ENCODE data around the gene OR2B2. TPM values are rescaled to one million over a fixed set of nuclear protein-coding genes. Genes with fewer than 3 reads are reported as not detected.

The OR2B2 gene
- total RNA-seq, 1 experiment from 2014 or later: not detected

- Histone ChIP-seq H3K27me3 (replicated peaks; ENCODE audit: insufficient read depth, low read depth, low read length, poor library complexity) (no peaks in the 10 kb centered on the region), H3K9me3 (ENCODE audit: low read depth, low read length, poor library complexity, severe bottlenecking) (no peaks in the 10 kb centered on the region), H3K27ac (ENCODE audit: low read depth, low read length, poor library complexity, severe bottlenecking) (peak overlapping the region; percentile 37), H3K4me3 (ENCODE audit: low read depth, low read length, poor library complexity, severe bottlenecking) (no peak overlapping the region), H3K36me3 (ENCODE audit: insufficient read depth, low read length, poor library complexity, severe bottlenecking) (no peaks in the 10 kb centered on the region), H3K4me1 (ENCODE audit: insufficient read depth, low read length, poor library complexity, severe bottlenecking) (no peaks in the 10 kb centered on the region)
- DNase-seq (ENCODE audit: low spot score): no peak
- CTCF ChIA-PET: no interaction called here
- TF ChIP-seq, protein P1, sequence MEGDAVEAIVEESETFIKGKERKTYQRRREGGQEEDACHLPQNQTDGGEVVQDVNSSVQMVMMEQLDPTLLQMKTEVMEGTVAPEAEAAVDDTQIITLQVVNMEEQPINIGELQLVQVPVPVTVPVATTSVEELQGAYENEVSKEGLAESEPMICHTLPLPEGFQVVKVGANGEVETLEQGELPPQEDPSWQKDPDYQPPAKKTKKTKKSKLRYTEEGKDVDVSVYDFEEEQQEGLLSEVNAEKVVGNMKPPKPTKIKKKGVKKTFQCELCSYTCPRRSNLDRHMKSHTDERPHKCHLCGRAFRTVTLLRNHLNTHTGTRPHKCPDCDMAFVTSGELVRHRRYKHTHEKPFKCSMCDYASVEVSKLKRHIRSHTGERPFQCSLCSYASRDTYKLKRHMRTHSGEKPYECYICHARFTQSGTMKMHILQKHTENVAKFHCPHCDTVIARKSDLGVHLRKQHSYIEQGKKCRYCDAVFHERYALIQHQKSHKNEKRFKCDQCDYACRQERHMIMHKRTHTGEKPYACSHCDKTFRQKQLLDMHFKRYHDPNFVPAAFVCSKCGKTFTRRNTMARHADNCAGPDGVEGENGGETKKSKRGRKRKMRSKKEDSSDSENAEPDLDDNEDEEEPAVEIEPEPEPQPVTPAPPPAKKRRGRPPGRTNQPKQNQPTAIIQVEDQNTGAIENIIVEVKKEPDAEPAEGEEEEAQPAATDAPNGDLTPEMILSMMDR (conservative IDR thresholded peaks at IDR 0.05; ENCODE audit: low read depth, low read length): no peak
- TF ChIP-seq EZH2 (IDR thresholded peaks at IDR 0.05; ENCODE audit: borderline replicate concordance, low read depth, low read length, poor library complexity, severe bottlenecking): no peak
- BruUV-seq (replicated peaks): no TSS peak
- POLR2A ChIA-PET (ENCODE audit: low non-redundant PET): no interaction called here
- intact Hi-C loops (cut with micrococcal nuclease; ENCODE audit: unreplicated experiment): no loop called here
Measured at GRCh38 chr6:27861861-27862260, 50.3 kb downstream of the OR2B2 start.

GRCh38 chr6:27861276-27861840 is 50.8 kb downstream of the OR2B2 start:
- Histone ChIP-seq H3K9me3 (ENCODE audit: low read depth, low read length, poor library complexity, severe bottlenecking) (no peaks in the 10 kb centered on the region), H3K27me3 (replicated peaks; ENCODE audit: insufficient read depth, low read depth, low read length, poor library complexity) (no peaks in the 10 kb centered on the region), H3K27ac (ENCODE audit: low read depth, low read length, poor library complexity, severe bottlenecking) (peak overlapping the region; percentile 37), H3K4me3 (ENCODE audit: low read depth, low read length, poor library complexity, severe bottlenecking) (no peak overlapping the region), H3K36me3 (ENCODE audit: insufficient read depth, low read length, poor library complexity, severe bottlenecking) (no peaks in the 10 kb centered on the region), H3K4me1 (ENCODE audit: insufficient read depth, low read length, poor library complexity, severe bottlenecking) (no peaks in the 10 kb centered on the region)
- intact Hi-C loops (cut with micrococcal nuclease; ENCODE audit: unreplicated experiment): no loop called here
- ChIA-PET CTCF (no interaction called here), POLR2A (ENCODE audit: low non-redundant PET) (no interaction called here)
- TF ChIP-seq, protein P1 (conservative IDR thresholded peaks at IDR 0.05; ENCODE audit: low read depth, low read length): no peak
- no peak for TF ChIP-seq EZH2 (IDR thresholded peaks at IDR 0.05; ENCODE audit: borderline replicate concordance, low read depth, low read length, poor library complexity, severe bottlenecking)
- DNase-seq (ENCODE audit: low spot score): no peak
- BruUV-seq (replicated peaks): no TSS peak

Other genes with a start within 250 kb of the OR2B2 start
- gene OR2B6, start 44.8 kb upstream of the OR2B2 start, total RNA-seq (2021): 0.32 and 0.46 TPM in 2 replicates
- gene ZNF165, start 168.2 kb upstream of the OR2B2 start, total RNA-seq (2021): 0.58 and 0.85 TPM in 2 replicates
- gene ZSCAN16, start 212.2 kb upstream of the OR2B2 start, total RNA-seq (2021): 8.0 and 9.0 TPM in 2 replicates
- 29.4 and 29.8 TPM in 2 replicates for gene ZKSCAN8, start 229.5 kb upstream of the OR2B2 start, total RNA-seq (2021)